GM12878 (cell line): Measurements from ENCODE around the gene CDCP1.

Experiments
- CTCF ChIP-seq, 3 experiments: IDR thresholded peaks in 2 of 3; conservative IDR thresholded peaks in 1 of 3; 2 replicates each; pipeline ENCODE4 v1.5.1; 2011; ENCODE audit warnings: low read depth in 3 of 3, low read length in 3 of 3, mild to moderate bottlenecking in 3 of 3, control low read depth in 2 of 3, moderate library complexity in 2 of 3, inconsistent platforms in 1 of 3, mixed read lengths in 1 of 3; ENCODE audit not compliant: control insufficient read depth in 2 of 3, insufficient read depth in 1 of 3; ENCODE audit errors: extremely low read depth in 1 of 3
- EZH2 ChIP-seq: IDR thresholded peaks from 2 replicates; pipeline ENCODE4 v1.6.1; 2012; ENCODE audit warnings: low read depth, mild to moderate bottlenecking, control low read depth, inconsistent platforms, low read length, borderline replicate concordance; ENCODE audit not compliant: control insufficient read depth
- HDGF ChIP-seq: fragments of 450-650 bp; IDR thresholded peaks from 2 replicates; pipeline ENCODE4 v1.6.1; 2016; ENCODE audit warnings: antibody characterized with exemption

GRCh38 chr3:45084820-45085816 lies 61.1 kb downstream of the CDCP1 start:
- TF ChIP-seq CTCF (IDR thresholded peaks at IDR 0.05 in 2 of 3, conservative IDR thresholded peaks at IDR 0.05 in 1 of 3; ENCODE audit: control insufficient read depth in 2 of 3, extremely low read depth in 1 of 3, insufficient read depth in 1 of 3, low read depth in 3 of 3, low read length in 3 of 3) (no peak), HDGF (no peak), EZH2 (no peak)
